K562 (cell line): ENCODE data around the gene PPP1R15A. TPM values are rescaled to one million over a fixed set of nuclear protein-coding genes. Genes with fewer than 3 reads are reported as not detected.
A peak's percentile ranks its signal among the peaks of the same experiment; 100 is the strongest.

Experiments used
- ATF4 ChIP-seq: fragments of 450-650 bp; formaldehyde crosslinking; IDR thresholded peaks from 2 replicates; pipeline ENCODE4 v1.4.0; 2022; ENCODE audit warnings: mild to moderate bottlenecking, moderate library complexity
- FOS ChIP-seq: IDR thresholded peaks from 3 replicates; pipeline ENCODE4 v1.6.1; 2011; ENCODE audit not compliant: insufficient read length; ENCODE audit errors: extremely low read depth
- NR4A1 ChIP-seq, 2 experiments: fragments of 250-450 bp in 1 of 2; fragments of 450-650 bp in 1 of 2; sonication (Bioruptor Pico) in 1 of 2; IDR thresholded peaks; 2 replicates each; pipeline versions ENCODE4 v1.4.0 to v1.6.1; 2016 to 2020; ENCODE audit warnings: mild to moderate bottlenecking in 2 of 2, missing compliant biosample characterization in 1 of 2, missing genetic modification characterization in 1 of 2, moderate library complexity in 1 of 2
- PHF20 ChIP-seq: fragments of 450-650 bp; IDR thresholded peaks from 2 replicates; pipeline ENCODE4 v1.6.1; 2018; ENCODE audit not compliant: partially characterized antibody
- PTTG1 ChIP-seq: fragments of 450-650 bp; IDR thresholded peaks from 2 replicates; pipeline ENCODE4 v1.6.1; 2016; ENCODE audit warnings: low read depth, mild to moderate bottlenecking, missing genetic modification characterization, missing compliant biosample characterization
- RBM15 ChIP-seq: fragments of 200-400 bp; formaldehyde crosslinking; IDR thresholded peaks from 2 replicates; pipeline ENCODE4 v1.6.1; 2018; ENCODE audit warnings: mild to moderate bottlenecking, low read length, moderate library complexity; ENCODE audit not compliant: insufficient read depth
- SMAD2 ChIP-seq: fragments of 150-350 bp; IDR thresholded peaks from 2 replicates; pipeline ENCODE4 v1.6.1; 2014; ENCODE audit warnings: low read depth, mild to moderate bottlenecking, low read length
- TFE3 ChIP-seq: fragments of 450-650 bp; formaldehyde crosslinking; IDR thresholded peaks from 2 replicates; pipeline ENCODE4 v1.4.0; 2020; ENCODE audit warnings: mild to moderate bottlenecking, mixed read lengths
- ZNF311 ChIP-seq: fragments of 250-450 bp; sonication (Bioruptor Pico); IDR thresholded peaks from 2 replicates; pipeline ENCODE4 v1.4.0; 2020; ENCODE audit warnings: mild to moderate bottlenecking, moderate library complexity
- ZNF561 ChIP-seq: fragments of 450-650 bp; formaldehyde crosslinking; conservative IDR thresholded peaks from 2 replicates; pipeline ENCODE4 v1.4.0; 2020; ENCODE audit warnings: mild to moderate bottlenecking, moderate library complexity
- ZNF76 ChIP-seq: fragments of 250-450 bp; sonication (Bioruptor Pico); IDR thresholded peaks from 2 replicates; pipeline ENCODE4 v1.4.0; 2020; ENCODE audit warnings: mild to moderate bottlenecking, moderate library complexity, borderline replicate concordance
- polyA plus RNA-seq, 8 experiments: library from polyadenylated mRNA; depleted of rRNA in 4 of 8; stranded (reverse) in 5 of 8; unstranded in 3 of 8; fragments of >200 nt; fragmentation: Nextera tagmentation in 2 of 8; fragmentation: Illumina TruSeq in 1 of 8; extraction: Ambion mirVana in 2 of 8; extraction: Trizol in 1 of 8; gene quantifications; 2 replicates each; pipeline versions ENCODE4 v1.2.1 to v1.2.3, GENCODE V29; 2011 to 2014; ENCODE audit warnings: inconsistent platforms in 1 of 8, missing spikeins in 1 of 8
- total RNA-seq, 7 experiments: library from RNA; depleted of rRNA in 6 of 7; stranded (reverse); fragments of >200 nt in 6 of 7; fragmentation: Illumina TruSeq in 2 of 7; extraction: Trizol in 2 of 7; gene quantifications; 2 replicates each; pipeline versions ENCODE4 v1.2.1 to v1.2.3, GENCODE V29; 2011 to 2021; ENCODE audit warnings: low replicate concordance in 1 of 7
- TF ChIP-seq, protein P1 (sequence below), 2 experiments: fragments of 450-650 bp; IDR thresholded peaks; 2 replicates each; pipeline ENCODE4 v1.6.1; 2018; ENCODE audit warnings: mild to moderate bottlenecking in 2 of 2, low read depth in 1 of 2; ENCODE audit not compliant: partially characterized antibody in 2 of 2
- TF ChIP-seq, protein P2 (sequence below), 3 experiments: fragments of 200-800 bp in 1 of 3; sonication (Bioruptor generic) in 1 of 3; sonication (generic) in 1 of 3; formaldehyde crosslinking in 1 of 3; IDR thresholded peaks; 2 replicates each; pipeline versions ENCODE4 v1.6.1 to v1.8.0; 2016 to 2022; ENCODE audit warnings: mild to moderate bottlenecking in 2 of 3, missing compliant biosample characterization in 2 of 3, missing genetic modification characterization in 2 of 3, missing genetic modification reagents in 1 of 3
- TF ChIP-seq, protein P3 (sequence below), 2 experiments: fragments of 250-450 bp in 1 of 2; fragments of 450-650 bp in 1 of 2; sonication (Bioruptor Pico) in 1 of 2; IDR thresholded peaks; 2 replicates each; pipeline versions ENCODE4 v1.6.1 to v1.8.0; 2016 to 2021; ENCODE audit warnings: mild to moderate bottlenecking in 2 of 2, moderate library complexity in 2 of 2, missing compliant biosample characterization in 1 of 2, missing genetic modification characterization in 1 of 2

PPP1R15A gene
- total and polyA plus RNA-seq, 9 of the 15 experiments (the other 6 are each of a cell fraction or from before 2014, with no cell fraction given) = 0.42 to 73.7 (median 44.0) TPM

DNA sequence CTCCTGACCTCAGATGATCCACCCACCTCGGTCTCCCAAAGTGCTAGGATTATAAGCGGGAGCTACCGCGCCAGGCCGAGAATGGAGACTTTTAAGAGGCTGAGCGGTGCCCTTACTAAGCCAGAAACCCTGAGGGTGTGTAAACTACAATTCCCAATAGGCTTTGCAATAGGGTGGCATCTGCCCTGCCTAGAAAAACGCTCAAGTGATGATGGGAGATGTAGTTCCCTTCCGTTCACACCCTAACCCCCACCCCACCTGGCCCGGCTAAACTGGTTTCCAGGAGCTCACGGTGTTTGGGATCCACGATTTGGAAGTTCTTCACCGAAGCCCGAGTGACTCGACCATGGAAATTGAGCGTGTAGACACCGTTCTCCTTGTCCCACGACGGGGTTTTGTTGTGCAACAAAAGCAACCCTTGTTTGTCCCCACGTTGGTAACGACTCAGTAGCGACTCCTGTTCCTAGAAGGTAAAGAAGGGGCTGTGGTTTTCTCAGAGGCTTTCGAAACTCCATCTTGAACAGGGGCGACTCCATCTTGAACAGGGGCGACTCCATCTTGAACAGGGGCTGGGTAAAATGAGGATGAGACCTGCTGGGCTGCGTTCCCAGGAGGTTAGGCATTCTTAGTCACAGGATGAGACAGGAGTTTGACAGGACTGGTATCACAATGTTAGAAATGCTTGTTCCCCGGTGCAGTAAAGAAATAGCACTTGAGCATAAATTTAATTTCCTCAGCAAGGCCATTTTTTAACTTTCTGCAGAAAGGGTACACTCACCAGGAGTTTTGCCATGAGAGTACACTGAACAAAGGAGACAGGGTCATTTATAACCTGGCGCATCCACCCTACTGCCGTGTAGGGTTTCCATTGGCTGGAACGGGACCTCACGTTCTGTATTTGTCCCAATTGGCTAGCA is 9.8 kb downstream of the PPP1R15A start (continued):
- TF ChIP-seq TFE3 (CRISPR knock-in tag) (no peak; the same call in 1 of the 2 replicates), ATF4 (CRISPR knock-in tag) (peak; percentile 65), PHF20 (no peak), ZNF76 (peak; percentile 69; the same call in 1 of the 2 replicates), SMAD2 (no peak), RBM15 (no peak), ZNF311 (CRISPR knock-in tag) (peak; percentile 97), NR4A1 (CRISPR knock-in tag; IDR thresholded peaks at IDR 0.05) (no peak), NR4A1 (tag; IDR thresholded peaks at IDR 0.05) (peak; percentile 98), FOS (no peak), ZNF561 (CRISPR knock-in tag) (0 out of 2 replicates have a peak, but pooled peaks have one; percentile 45), PTTG1 (tag) (peak; percentile 95)
- TF ChIP-seq, protein P1, sequence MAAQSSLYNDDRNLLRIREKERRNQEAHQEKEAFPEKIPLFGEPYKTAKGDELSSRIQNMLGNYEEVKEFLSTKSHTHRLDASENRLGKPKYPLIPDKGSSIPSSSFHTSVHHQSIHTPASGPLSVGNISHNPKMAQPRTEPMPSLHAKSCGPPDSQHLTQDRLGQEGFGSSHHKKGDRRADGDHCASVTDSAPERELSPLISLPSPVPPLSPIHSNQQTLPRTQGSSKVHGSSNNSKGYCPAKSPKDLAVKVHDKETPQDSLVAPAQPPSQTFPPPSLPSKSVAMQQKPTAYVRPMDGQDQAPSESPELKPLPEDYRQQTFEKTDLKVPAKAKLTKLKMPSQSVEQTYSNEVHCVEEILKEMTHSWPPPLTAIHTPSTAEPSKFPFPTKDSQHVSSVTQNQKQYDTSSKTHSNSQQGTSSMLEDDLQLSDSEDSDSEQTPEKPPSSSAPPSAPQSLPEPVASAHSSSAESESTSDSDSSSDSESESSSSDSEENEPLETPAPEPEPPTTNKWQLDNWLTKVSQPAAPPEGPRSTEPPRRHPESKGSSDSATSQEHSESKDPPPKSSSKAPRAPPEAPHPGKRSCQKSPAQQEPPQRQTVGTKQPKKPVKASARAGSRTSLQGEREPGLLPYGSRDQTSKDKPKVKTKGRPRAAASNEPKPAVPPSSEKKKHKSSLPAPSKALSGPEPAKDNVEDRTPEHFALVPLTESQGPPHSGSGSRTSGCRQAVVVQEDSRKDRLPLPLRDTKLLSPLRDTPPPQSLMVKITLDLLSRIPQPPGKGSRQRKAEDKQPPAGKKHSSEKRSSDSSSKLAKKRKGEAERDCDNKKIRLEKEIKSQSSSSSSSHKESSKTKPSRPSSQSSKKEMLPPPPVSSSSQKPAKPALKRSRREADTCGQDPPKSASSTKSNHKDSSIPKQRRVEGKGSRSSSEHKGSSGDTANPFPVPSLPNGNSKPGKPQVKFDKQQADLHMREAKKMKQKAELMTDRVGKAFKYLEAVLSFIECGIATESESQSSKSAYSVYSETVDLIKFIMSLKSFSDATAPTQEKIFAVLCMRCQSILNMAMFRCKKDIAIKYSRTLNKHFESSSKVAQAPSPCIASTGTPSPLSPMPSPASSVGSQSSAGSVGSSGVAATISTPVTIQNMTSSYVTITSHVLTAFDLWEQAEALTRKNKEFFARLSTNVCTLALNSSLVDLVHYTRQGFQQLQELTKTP (IDR thresholded peaks at IDR 0.05; ENCODE audit: low read depth in 1 of 2, partially characterized antibody in 2 of 2) = peak in 1 of 2 experiments; percentile 99
- TF ChIP-seq, protein P2, sequence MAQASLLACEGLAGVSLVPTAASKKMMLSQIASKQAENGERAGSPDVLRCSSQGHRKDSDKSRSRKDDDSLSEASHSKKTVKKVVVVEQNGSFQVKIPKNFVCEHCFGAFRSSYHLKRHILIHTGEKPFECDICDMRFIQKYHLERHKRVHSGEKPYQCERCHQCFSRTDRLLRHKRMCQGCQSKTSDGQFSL (CRISPR knock-in tag; IDR thresholded peaks at IDR 0.05) = no peak
- TF ChIP-seq, protein P2 (tag; IDR thresholded peaks at IDR 0.05) = peak in 1 of 2 experiments; percentile 94; a peak in 2 of 4 replicates
- TF ChIP-seq, protein P3, sequence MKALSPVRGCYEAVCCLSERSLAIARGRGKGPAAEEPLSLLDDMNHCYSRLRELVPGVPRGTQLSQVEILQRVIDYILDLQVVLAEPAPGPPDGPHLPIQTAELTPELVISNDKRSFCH (CRISPR knock-in tag; IDR thresholded peaks at IDR 0.05) = peak; percentile 93
- TF ChIP-seq, protein P3 (tag; IDR thresholded peaks at IDR 0.05) = peak; percentile 99
